IMR-90 (cell line): Measurements from ENCODE around the gene USP10. TPM values are rescaled to one million over a fixed set of nuclear protein-coding genes. Genes with fewer than 3 reads are reported as not detected.

Experiments
- ATAC-seq: fragments of 200-7000 bp; cut with Tn5 transposase; 2 replicates; pipeline ENCODE4 v1.9.1; 2020; ENCODE audit warnings: low read depth, mild to moderate bottlenecking, moderate library complexity
- BruUV-seq: library from RNA; stranded (reverse); fragments of 400-500 nt; replicated peaks from 2 replicates; lab custom pipeline; 2021; lab: Mats Ljungman, UMichigan
- CTCF ChIA-PET: fragments of 300-600 bp; formaldehyde crosslinking; extraction: SDS; loops from one replicate; lab custom pipeline; 2021; ENCODE audit warnings: antibody characterized with exemption; lab: Yijun Ruan, JAX
- POLR2A ChIA-PET: fragments of 300-600 bp; sonication (Branson Sonifier 250); formaldehyde crosslinking; loops from one replicate; lab custom pipeline; 2022; ENCODE audit warnings: antibody characterized with exemption; ENCODE audit not compliant: unreplicated experiment; lab: Charles Lee
- DNase-seq: peaks from one replicate; pipeline ENCODE4 v3.0.0; 2013
- H2AFZ ChIP-seq: replicated peaks from 2 replicates; pipeline ENCODE3; 2013; ENCODE audit warnings: low read length, mild to moderate bottlenecking; ENCODE audit not compliant: poor library complexity
- H2AK5ac ChIP-seq: 2 replicates; pipeline ENCODE4 v1.6.1; 2013; ENCODE audit warnings: low read depth, low read length, inconsistent platforms
- H2AK9ac ChIP-seq: replicated peaks from 2 replicates; pipeline ENCODE3; 2013; ENCODE audit warnings: mild to moderate bottlenecking, low read depth, low read length, moderate library complexity; ENCODE audit not compliant: poor library complexity
- H2BK120ac ChIP-seq: 2 replicates; pipeline ENCODE4 v1.6.1; 2013; ENCODE audit warnings: low read depth, low read length, inconsistent platforms
- H2BK15ac ChIP-seq: 3 replicates; pipeline ENCODE4 v1.6.1; 2013; ENCODE audit warnings: low read depth, low read length, inconsistent platforms
- H2BK20ac ChIP-seq: 2 replicates; pipeline ENCODE4 v1.6.1; 2013; ENCODE audit warnings: low read depth, mild to moderate bottlenecking, inconsistent platforms, low read length, moderate library complexity
- H2BK5ac ChIP-seq: 2 replicates; pipeline ENCODE4 v1.6.1; 2013; ENCODE audit warnings: mild to moderate bottlenecking, low read depth, low read length, inconsistent platforms; ENCODE audit not compliant: poor library complexity, severe bottlenecking
- H3K14ac ChIP-seq: replicated peaks from 2 replicates; pipeline ENCODE4 v1.6.1; 2013; ENCODE audit warnings: low read depth, low read length, inconsistent platforms
- H3K18ac ChIP-seq: 2 replicates; pipeline ENCODE4 v1.6.1; 2013; ENCODE audit warnings: low read depth, low read length, control low read depth
- H3K23ac ChIP-seq: 2 replicates; pipeline ENCODE4 v1.6.1; 2013; ENCODE audit warnings: low read depth, low read length, inconsistent platforms
- H3K27ac ChIP-seq: 2 replicates; pipeline ENCODE4 v1.5.1; 2013; ENCODE audit warnings: mild to moderate bottlenecking, control low read depth, low read length; ENCODE audit not compliant: insufficient read depth
- H3K27me3 ChIP-seq: 2 replicates; pipeline ENCODE4 v1.6.1; 2013; ENCODE audit warnings: low read length; ENCODE audit not compliant: control insufficient read depth, insufficient read depth
- H3K36me3 ChIP-seq: 2 replicates; pipeline ENCODE4 v1.6.1; 2013; ENCODE audit warnings: low read length, mixed read lengths; ENCODE audit not compliant: control insufficient read depth, insufficient read depth
- H3K4ac ChIP-seq: 2 replicates; pipeline ENCODE4 v1.6.1; 2013; ENCODE audit warnings: low read depth, low read length, inconsistent platforms
- H3K4me1 ChIP-seq: 2 replicates; pipeline ENCODE4 v1.6.1; 2013; ENCODE audit warnings: low read length, mixed read lengths; ENCODE audit not compliant: control insufficient read depth, insufficient read depth
- H3K4me2 ChIP-seq: 2 replicates; pipeline ENCODE4 v1.6.1; 2013; ENCODE audit warnings: low read depth, mild to moderate bottlenecking, control low read depth, low read length, moderate library complexity
- H3K4me3 ChIP-seq: 2 replicates; pipeline ENCODE4 v1.5.1; 2013; ENCODE audit warnings: low read depth, mild to moderate bottlenecking, control low read depth, low read length, moderate library complexity; ENCODE audit not compliant: insufficient read depth
- H3K56ac ChIP-seq: 2 replicates; pipeline ENCODE4 v1.6.1; 2013; ENCODE audit warnings: low read length, inconsistent platforms; ENCODE audit not compliant: insufficient read depth; ENCODE audit errors: extremely low read depth
- H3K79me1 ChIP-seq, 2 experiments: 2 replicates each; pipeline ENCODE4 v1.6.1; 2013; ENCODE audit warnings: low read length in 2 of 2, inconsistent platforms in 1 of 2, low read depth in 1 of 2
- H3K9ac ChIP-seq: 2 replicates; pipeline ENCODE4 v1.6.1; 2013; ENCODE audit warnings: low read depth, low read length, control low read depth
- H3K9me1 ChIP-seq: 2 replicates; pipeline ENCODE4 v1.6.1; 2013; ENCODE audit warnings: low read length, inconsistent platforms; ENCODE audit not compliant: insufficient read depth
- H3K9me3 ChIP-seq: 2 replicates; pipeline ENCODE4 v1.6.1; 2013; ENCODE audit warnings: low read length; ENCODE audit not compliant: control insufficient read depth, insufficient read depth
- H4K20me1 ChIP-seq: 2 replicates; pipeline ENCODE4 v1.6.1; 2013; ENCODE audit warnings: low read length, inconsistent platforms; ENCODE audit not compliant: insufficient read depth
- H4K5ac ChIP-seq: 2 replicates; pipeline ENCODE4 v1.6.1; 2013; ENCODE audit warnings: mild to moderate bottlenecking, low read depth, low read length, control low read depth
- H4K8ac ChIP-seq, 2 experiments: 2 replicates each; pipeline ENCODE4 v1.6.1; 2013; ENCODE audit warnings: low read depth in 2 of 2, low read length in 2 of 2, control low read depth in 1 of 2, inconsistent platforms in 1 of 2
- H4K91ac ChIP-seq: 2 replicates; pipeline ENCODE4 v1.6.1; 2013; ENCODE audit warnings: low read depth, low read length, inconsistent platforms; ENCODE audit not compliant: insufficient read depth
- CEBPB ChIP-seq: IDR thresholded peaks from 2 replicates; pipeline ENCODE4 v1.6.1; 2012; ENCODE audit warnings: low read depth, low read length, improper control_type of control experiment
- FOS ChIP-seq: fragments of 150-350 bp; IDR thresholded peaks from 2 replicates; pipeline ENCODE4 v1.6.1; 2016; ENCODE audit warnings: low read depth, low read length
- MAFK ChIP-seq: IDR thresholded peaks from 2 replicates; pipeline ENCODE4 v1.6.1; 2012; ENCODE audit warnings: low read depth, low read length, improper control_type of control experiment
- MAZ ChIP-seq: IDR thresholded peaks from 2 replicates; pipeline ENCODE4 v1.6.1; 2012; ENCODE audit warnings: low read depth, mild to moderate bottlenecking, low read length, improper control_type of control experiment, moderate library complexity, borderline replicate concordance
- MXI1 ChIP-seq: IDR thresholded peaks from 2 replicates; pipeline ENCODE4 v1.6.1; 2012; ENCODE audit warnings: low read depth, mild to moderate bottlenecking, low read length, moderate library complexity, borderline replicate concordance
- POLR2A ChIP-seq: IDR thresholded peaks from 2 replicates; pipeline ENCODE4 v1.6.1; 2012; ENCODE audit warnings: mild to moderate bottlenecking, low read depth, low read length
- RCOR1 ChIP-seq: IDR thresholded peaks from 2 replicates; pipeline ENCODE4 v1.6.1; 2012; ENCODE audit warnings: mild to moderate bottlenecking, low read length, improper control_type of control experiment; ENCODE audit not compliant: insufficient replicate concordance
- WGBS, 2 experiments: methylation state at CpG; one replicate each; pipeline versions ENCODE4 v1.1.5 to v1.1.7; 2013; ENCODE audit warnings: missing lambda C conversion rate in 2 of 2; ENCODE audit not compliant: insufficient read length in 1 of 2; ENCODE audit errors: extremely low coverage in 2 of 2; 5-methylcytosine and 5-hydroxymethylcytosine counted together
- dilution Hi-C: fragments of 300-500 bp; cut with HindIII; formaldehyde crosslinking; loops from one replicate; pipeline ENCODE4 v1.14.3; 2018; ENCODE audit warnings: low sequenced_read_pairs; ENCODE audit not compliant: unreplicated experiment
- in situ Hi-C: fragments of 300-500 bp; cut with MboI; formaldehyde crosslinking; loops from 3 replicates; pipeline ENCODE4 v1.14.3; 2019; ENCODE audit warnings: low sequenced_read_pairs, inconsistent platforms, mixed read lengths
- intact Hi-C: fragments of 100-400 bp; cut with micrococcal nuclease; formaldehyde crosslinking; loops from 2 replicates; pipeline ENCODE4 v1.10.0; 2022
- polyA plus RNA-seq, 3 experiments: library from polyadenylated mRNA; depleted of rRNA; stranded (reverse); fragments of >200 nt; gene quantifications; 2 replicates each; pipeline ENCODE4 v1.2.3, GENCODE V29; 2012; ENCODE audit warnings: low replicate concordance in 1 of 3
- total RNA-seq: library from RNA; depleted of rRNA; stranded (reverse); fragments of >200 nt; gene quantifications from 2 replicates; pipeline ENCODE4 v1.2.3, GENCODE V29; 2012

Gene USP10
- total and polyA plus RNA-seq, 2 of the 4 experiments (the other 2 are of a cell fraction) = 54.3 to 79.0 TPM

DNA sequence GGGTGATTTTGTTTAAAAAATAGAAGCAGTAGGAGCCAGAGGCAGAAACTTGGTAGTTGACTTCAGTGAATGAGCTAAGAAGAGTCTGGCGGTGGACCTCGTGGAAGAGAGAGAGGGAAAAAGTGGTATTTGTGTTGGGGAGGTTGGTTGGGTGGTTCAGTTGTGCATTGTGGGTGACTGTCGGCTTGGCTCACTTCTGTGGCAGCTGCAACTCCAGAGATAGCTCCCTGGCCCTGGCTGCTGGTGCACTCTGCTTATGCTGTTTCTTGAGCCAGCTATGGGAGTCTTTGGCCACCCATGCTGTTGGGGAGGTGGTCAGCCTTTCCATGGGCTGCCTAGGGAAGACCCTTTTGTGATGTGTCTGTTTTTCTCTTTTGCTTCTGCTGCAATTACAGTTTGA lies 69.6 kb downstream of the USP10 start:
- H3K36me3 ChIP-seq = peaks cover 48% of the 10 kb centered on the region

More for the DNA sequence above, 69.6 kb downstream of the USP10 start:
- DNase-seq = no peak
- Histone ChIP-seq H4K20me1 (no peaks in the 10 kb centered on the region), H3K56ac (no peak overlapping the region), H3K79me1 (peaks cover 37 to 67% of the 10 kb centered on the region in 2 experiments; a peak in 3 of 4 replicates), H3K18ac (peak overlapping the region; percentile 15; the same call in 1 of the 2 replicates), H2AK5ac (no peak overlapping the region), H3K27ac (peak overlapping the region; percentile 14; the same call in 1 of the 2 replicates), H3K4me2 (no peak overlapping the region), H3K4ac (no peak overlapping the region), H2BK20ac (no peak overlapping the region), H3K4me3 (no peak overlapping the region), H3K4me1 (peaks cover 19% of the 10 kb centered on the region), H3K14ac (no peak overlapping the region), H3K9ac (no peak overlapping the region), H2AK9ac (no peak overlapping the region), H3K27me3 (no peaks in the 10 kb centered on the region), H3K9me1 (peaks cover 11% of the 10 kb centered on the region), H2AFZ (no peak overlapping the region), H4K8ac (no peak overlapping the region), H2BK120ac (no peak overlapping the region), H3K9me3 (no peaks in the 10 kb centered on the region), H2BK15ac (no peak overlapping the region), H2BK5ac (peak overlapping the region; percentile 9), H4K91ac (no peak overlapping the region), H4K5ac (no peak overlapping the region), H3K23ac (no peak overlapping the region)
- no peak for ATAC-seq
- dilution Hi-C loops (no loop called here), intact Hi-C loops (no loop called here), in situ Hi-C loops (no loop called here)
- ChIA-PET POLR2A (no interaction called here), CTCF (no interaction called here)
- no TSS peak for BruUV-seq
- WGBS, 2 experiments = 100% methylated on average over 2 of the region's 3 CpGs; no CpG with 5 or more reads in 1 of the 2 experiments
- TF ChIP-seq MAFK = no peak
- no peak for TF ChIP-seq MAZ
- TF ChIP-seq CEBPB = no peak
- no peak for TF ChIP-seq FOS
- TF ChIP-seq POLR2A = no peak
- no peak for TF ChIP-seq MXI1
- TF ChIP-seq RCOR1 = no peak
